GM18505 (cell line): ENCODE results near the gene GINS1.

Experiments used
- ATAC-seq: cut with Tn5 transposase; IDR thresholded peaks from one replicate; pipeline ENCODE4 v1.9.1; 2021; ENCODE audit not compliant: unreplicated experiment
- POLR2A ChIP-seq: IDR thresholded peaks from 4 replicates; pipeline ENCODE4 v1.6.1; 2011; ENCODE audit warnings: borderline replicate concordance; ENCODE audit not compliant: insufficient read depth, insufficient read length; ENCODE audit errors: extremely low read depth

The GINS1 gene

DNA sequence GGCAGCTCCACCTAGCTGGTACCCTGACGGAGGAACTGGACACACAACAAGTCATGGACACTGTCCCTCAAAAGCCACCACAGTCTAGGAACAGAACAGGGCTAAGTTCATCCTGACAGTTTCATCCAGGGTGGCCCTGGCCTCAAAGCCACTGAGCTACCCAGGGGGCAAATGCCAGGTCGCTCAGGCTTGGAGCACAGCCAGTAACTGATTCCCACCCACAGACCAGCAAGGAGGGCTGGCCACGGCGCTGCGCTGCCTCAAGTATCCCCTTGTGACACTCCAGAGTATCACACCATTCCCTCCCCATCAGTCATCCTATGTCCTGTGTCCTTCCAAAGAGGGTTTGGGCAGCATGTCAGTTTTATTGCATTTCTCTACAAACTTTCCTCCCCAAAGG lies 72.2 kb downstream of the GINS1 start:
- no peak for TF ChIP-seq POLR2A
- ATAC-seq, result no peak

DNA sequence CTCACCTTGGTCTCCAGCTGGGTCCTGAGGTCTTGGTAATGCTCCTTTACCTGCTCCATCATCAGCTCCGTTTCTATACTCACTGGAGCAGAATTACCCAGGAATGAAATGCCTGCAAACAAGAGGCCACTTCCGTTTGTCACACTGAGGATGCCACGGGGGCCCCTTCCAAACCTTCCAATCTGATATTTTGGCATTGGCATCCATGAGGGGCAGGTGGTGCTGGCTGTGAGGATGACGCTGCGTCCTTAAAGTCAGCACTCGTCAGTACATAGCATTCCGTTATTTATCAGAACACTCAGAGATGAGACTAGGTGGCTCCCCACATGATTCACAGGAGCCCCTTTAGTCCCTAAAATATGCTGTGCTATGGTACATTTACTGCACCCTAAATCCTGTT lies 72.7 kb downstream of the GINS1 start:
- ATAC-seq, result no peak
- no peak for TF ChIP-seq POLR2A

DNA sequence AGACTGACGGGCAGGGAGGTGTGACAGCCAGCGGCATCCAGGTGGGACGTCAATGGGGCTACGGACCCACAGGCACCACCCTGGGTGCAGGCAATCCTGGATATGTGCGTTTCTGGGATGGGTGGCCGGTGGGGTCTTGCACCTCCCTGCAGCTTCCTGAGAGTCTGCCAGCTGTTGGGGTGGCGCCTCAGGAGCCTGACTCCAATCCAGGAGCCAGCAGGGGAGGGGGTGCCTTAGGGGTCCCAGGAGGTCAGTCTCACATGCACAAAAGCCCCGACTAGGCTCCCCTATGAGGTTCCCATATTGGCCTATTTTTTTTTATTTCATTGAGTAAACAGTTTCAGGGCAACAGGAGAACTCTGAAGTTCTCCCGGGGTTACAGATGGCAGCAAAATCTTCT lies 73.3 kb downstream of the GINS1 start:
- TF ChIP-seq POLR2A, result no peak

DNA sequence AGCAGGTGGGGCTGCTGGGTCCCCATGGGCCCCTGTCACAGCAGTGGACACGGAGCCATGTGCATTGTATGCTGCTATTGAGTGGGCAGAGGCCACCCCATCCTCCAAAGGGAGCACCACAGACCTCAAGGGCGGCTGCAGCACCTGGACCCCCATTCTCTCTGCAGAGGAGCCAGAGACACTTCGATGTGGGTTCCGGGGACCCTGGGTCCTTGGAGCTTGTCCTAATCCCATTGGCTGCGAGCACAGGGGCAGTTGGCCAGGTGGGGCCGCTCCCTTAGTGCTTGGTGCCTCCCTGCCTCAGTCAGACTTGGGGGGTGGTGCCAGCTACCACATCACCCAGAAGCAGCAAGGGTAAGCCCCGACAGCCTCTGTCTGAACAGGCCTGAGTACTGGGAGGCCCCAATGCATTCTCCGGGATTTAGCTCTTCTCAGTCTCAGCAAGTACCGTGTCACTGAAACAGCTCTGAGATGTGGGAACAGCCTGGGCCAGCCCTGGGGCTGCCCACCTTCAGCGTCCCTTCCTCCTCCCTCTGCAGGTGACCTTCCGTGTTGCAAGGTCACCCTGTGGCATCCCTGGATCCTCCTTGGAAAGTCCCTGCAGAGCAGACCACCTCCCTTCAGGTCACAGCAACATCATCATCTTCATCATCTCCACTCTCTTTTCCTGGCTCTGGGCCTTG lies 73.9 kb downstream of the GINS1 start:
- no peak for ATAC-seq
- TF ChIP-seq POLR2A, result no peak

More for the DNA sequence above, 73.3 kb downstream of the GINS1 start:
- ATAC-seq, result no peak

DNA sequence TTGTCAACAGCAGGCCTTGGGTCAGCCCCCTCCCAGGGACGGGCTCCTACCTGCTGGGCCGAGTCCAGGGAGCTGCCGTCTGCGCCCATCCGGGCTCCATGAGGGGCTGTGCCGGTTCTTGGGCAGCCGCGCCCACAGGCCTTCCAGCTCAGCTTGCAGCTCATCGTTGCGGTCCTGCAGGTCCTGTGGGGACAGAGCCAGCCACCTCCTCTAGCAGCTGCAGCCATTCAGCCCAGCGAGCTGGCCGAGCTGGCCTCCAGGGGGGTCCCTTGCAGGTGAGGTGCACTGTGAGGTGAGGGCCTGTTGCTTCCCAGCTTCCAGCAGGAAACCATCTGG lies 74.4 kb downstream of the GINS1 start:
- no peak for ATAC-seq
- TF ChIP-seq POLR2A, result no peak

DNA sequence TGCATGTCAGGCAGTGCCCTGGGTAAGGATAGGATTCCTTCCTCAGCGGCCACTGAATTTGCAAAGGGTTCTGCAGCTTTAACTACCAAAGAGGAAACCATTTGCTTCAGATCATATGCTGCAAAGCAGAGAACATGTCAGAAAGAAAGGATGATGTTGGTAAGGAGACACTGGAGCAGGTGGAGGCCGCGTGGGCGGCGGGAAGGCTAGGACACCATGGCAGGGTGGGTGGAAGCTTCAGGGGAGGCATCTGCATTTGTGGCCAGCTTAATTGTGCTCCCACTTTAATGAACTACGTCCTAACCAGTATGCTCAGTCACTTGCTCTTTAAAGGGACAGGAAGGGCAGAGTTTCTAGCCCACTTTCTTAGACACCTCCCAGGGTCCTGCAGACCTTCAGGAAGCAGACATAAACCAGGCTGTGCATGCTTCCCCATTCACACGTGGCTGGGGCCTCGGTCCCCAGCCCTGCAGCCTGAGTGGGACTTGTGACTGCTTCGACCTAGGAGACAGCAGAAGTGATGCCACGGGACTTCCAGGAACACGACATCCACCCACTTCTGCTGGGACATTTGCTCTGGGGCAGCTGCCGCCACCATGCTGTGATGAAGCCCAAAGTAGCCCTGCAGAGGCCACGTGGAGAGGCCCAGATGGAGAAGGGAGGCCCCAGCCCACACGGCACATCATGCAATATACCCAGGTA lies 76.1 kb downstream of the GINS1 start:
- TF ChIP-seq POLR2A, result no peak
- ATAC-seq, result no peak

DNA sequence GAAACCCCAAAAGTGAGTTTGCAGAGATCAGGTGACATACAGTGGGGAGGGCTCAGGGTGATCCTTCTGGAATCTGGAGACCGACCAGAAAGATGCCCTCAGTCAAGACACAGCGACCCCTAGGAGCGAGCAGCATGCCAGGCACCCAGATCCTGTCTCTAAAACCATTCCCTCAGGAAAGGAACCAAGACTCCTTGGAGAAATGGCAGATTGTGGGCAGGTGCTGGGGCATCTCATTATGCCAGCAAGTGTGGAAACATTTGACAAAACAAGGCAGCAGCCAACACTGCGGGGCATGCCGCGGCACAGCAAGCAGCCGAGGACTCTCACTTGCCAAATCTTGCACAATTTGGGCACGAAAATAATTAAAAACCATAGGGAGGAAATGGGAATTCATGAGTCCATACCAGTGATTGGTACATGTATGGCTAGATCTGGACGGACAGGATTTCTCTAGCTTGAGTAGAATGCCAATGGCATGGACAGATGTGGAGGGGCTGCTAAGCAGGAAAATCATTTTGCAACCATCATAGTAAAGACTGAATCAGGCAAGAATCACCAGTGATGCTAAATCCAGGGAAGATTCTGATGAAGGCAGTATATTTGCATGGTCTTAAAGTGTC lies 76.9 kb downstream of the GINS1 start:
- no peak for ATAC-seq
- TF ChIP-seq POLR2A, result no peak

DNA sequence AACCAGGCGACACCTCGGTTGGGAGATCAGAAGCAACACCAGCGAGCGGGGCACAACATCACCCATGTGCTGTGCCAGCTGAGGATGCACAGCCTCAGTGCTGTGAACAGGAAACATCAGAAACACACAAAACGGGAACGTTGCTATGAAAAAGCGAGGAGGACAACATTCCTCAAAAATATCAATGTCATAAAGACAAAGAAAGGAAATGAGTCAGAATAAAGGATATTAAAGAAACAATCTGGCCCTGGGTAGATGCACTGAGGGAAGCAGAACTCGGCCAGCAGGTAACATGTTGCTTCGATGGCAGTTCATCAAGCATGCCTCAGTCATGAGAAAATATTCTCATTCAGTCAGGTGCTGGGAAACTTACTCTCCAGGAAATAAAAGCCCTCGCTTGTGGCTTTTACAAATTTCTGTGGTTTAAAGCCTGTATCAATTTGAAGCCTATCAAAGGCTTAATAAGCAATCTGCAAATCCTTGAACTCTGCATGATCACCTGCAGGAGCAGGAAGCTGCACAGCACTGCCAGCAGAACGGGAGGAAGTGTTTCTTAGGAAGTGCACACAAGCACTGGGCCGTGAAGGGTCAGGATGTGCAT lies 77.5 kb downstream of the GINS1 start:
- no peak for ATAC-seq
- no peak for TF ChIP-seq POLR2A

DNA sequence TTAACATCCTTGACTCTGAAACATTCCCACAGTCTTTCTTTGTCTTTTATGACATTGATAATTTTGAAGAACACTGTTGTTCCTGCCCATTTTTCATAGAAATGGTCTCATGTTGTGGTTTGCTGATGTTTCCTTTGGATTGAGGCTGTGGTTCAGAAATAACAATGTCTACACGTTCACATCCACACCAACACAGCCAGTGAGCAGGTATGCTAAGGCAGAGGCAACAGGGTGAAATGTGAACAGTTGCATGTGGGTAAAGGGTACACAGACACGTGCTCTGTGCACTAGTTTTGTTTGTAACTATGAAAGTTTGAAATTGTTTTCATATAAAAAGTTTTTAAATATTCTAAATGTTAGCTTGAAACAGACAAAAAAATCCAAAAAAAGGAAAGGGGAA lies 78.4 kb downstream of the GINS1 start:
- no peak for TF ChIP-seq POLR2A
- ATAC-seq, result no peak

DNA sequence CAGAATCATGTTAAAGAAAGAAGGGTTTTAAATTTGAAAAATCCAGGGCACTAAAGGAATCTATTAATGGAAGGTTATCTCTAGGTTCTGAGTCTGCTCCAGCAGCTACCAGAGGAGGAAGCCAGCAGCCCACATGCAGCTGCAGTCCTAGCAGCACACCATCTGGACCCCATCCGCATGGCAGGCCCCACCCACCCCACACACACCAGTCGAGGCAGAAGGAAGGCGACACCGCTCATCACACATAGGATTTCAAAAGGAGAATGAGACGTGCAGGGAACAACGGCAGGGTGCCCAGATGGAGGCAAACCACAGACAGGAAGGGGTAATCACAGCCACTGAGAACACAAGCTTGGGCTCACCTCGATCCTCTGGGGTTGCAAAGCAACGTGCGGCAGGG lies 78.9 kb downstream of the GINS1 start:
- no peak for ATAC-seq

DNA sequence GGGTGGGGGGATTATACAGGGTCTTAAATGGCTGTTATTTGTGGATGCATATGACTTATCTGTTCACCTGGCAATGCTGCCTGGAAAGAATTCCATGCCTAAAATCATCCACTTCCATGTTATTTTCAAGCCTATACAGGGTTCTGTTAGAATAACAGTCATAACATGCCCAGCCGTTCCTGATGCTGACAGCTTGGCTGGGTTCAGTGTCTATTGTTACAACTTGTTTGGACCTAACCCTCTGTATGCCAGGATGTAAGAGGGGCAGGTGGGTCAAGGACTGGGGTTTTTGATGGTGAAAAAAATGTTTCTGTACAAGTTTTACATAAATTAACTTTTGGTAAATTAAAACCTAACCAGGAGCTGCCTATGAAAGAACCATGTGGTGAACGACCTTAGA lies 79.8 kb downstream of the GINS1 start:
- TF ChIP-seq POLR2A, result no peak
- ATAC-seq, result no peak

More for the DNA sequence above, 78.9 kb downstream of the GINS1 start:
- no peak for TF ChIP-seq POLR2A

DNA sequence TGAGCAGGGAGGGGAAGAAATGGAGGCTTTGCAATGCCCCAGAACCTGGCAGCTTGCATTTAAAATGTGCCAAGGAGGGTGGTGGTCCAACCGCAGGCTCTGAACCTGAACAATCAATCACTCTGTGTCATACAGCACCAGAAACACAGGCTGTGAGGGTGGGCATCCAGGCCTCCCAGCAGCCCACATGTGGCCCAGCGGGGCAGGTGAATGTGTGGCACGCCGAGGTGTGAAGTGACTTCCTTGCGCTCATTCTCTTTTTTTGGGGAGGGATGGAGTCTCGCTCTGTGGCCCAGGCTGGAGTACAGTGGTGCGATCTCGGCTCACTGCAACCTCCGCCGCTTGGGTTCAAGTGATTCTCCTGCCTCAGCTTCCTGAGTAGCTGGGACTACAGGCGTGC lies 80.5 kb downstream of the GINS1 start:
- ATAC-seq, result no peak
- no peak for TF ChIP-seq POLR2A

DNA sequence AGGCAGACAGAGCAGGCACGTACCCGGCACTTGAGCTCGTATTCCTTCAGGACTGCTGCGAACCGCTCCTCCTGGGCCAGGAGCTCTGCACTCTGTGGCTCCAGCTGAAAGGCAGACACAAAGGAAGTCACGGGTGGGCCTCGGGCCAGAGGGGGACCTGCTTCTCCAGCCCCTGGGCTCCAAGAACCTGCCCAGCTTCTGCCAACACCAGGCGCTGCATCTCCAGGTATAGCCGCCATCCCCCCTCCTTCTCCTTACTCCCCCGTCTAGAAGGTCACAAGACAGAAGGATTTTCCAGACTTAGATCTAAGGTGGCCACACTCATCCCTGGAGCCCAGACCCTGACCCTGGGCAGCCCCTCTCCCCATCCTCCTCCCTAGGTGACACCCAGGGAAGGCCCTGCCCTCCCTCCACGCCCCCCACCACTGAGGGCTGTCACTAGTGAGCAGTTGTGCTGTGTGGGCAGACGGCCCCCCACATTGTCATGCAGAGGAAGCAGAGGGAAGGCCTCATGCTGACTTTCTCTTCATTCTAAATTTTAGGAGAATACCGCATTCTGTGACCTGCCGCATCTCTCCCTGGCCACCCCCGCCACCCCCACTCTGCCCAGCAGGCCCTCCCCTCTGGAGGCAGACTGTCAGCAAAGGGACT lies 81.9 kb downstream of the GINS1 start:
- TF ChIP-seq POLR2A, result no peak
- ATAC-seq, result no peak
